ENCODE results near the gene SLC7A6. TPM values are rescaled to one million over a fixed set of nuclear protein-coding genes. Genes with fewer than 3 reads are reported as not detected.

The SLC7A6 gene
- polyA plus RNA-seq, 1 experiment, result 51.2 TPM

- DNase-seq (ENCODE audit: low read depth), result no peak
- ChIA-PET CTCF (interaction anchor here (0.7 to 2.4 kb wide), 11 partner anchors 9 to 52 kb away, joined by 3 to 22 read pairs (median 4); partner anchors contain the start of gene SLC7A6), POLR2A (interaction anchor here (0.6 to 1.0 kb wide), 3 partner anchors 47 to 190 kb away, joined by 3 to 10 read pairs (median 4); partner anchors contain the start of gene SLC7A6)
Observed at GRCh38 chr16:68310774-68311511, 46.6 kb downstream of the SLC7A6 start, which contains the start of the genes PRMT7 and SLC7A6OS. PRMT7 (plus strand) TSS chr16:68311019; CDS start chr16:68315980, 4,961 bp downstream. SLC7A6OS (minus strand) TSS chr16:68310946; CDS start chr16:68310926, 20 bp downstream.

GRCh38 chr16:68313116-68313515, 48.8 kb downstream of the SLC7A6 start:
- no peaks in the 10 kb centered on the region for H3K27me3 ChIP-seq (ENCODE audit: control insufficient read depth, insufficient read depth, low read length)
- no peak for DNase-seq (ENCODE audit: low read depth)
- POLR2A ChIA-PET, result no interaction called here
- no peak overlapping the region for H3K4me3 ChIP-seq (ENCODE audit: low read depth, low read length)
- CTCF ChIA-PET, result no interaction called here
- peaks cover 7% of the 10 kb centered on the region for H3K36me3 ChIP-seq (ENCODE audit: control insufficient read depth, insufficient read depth, low read length)
- TF ChIP-seq CTCF (IDR thresholded peaks at IDR 0.05; ENCODE audit: insufficient read depth, low read depth, low read length), result no peak

More at GRCh38 chr16:68310774-68311511, 46.6 kb downstream of the SLC7A6 start, which contains the start of the genes PRMT7 and SLC7A6OS:
- peak; percentile 32 for TF ChIP-seq CTCF (IDR thresholded peaks at IDR 0.05; ENCODE audit: insufficient read depth, low read depth, low read length)
- no peaks in the 10 kb centered on the region for H3K27me3 ChIP-seq (ENCODE audit: control insufficient read depth, insufficient read depth, low read length)
- peak within 1 kb of the TSS; percentile 98 for H3K4me3 ChIP-seq (ENCODE audit: low read depth, low read length)
- peaks cover 4% of the 10 kb centered on the region for H3K36me3 ChIP-seq (ENCODE audit: control insufficient read depth, insufficient read depth, low read length)

GRCh38 chr16:68319185-68319908, 55.0 kb downstream of the SLC7A6 start:
- ChIA-PET POLR2A (no interaction called here), CTCF (interaction anchor here (0.9 to 13.5 kb wide), 3 partner anchors 9 to 61 kb away, joined by 4 to 310 read pairs (median 4); partner anchors contain the start of genes PRMT7, SLC7A6 and SLC7A6OS)
- H3K27me3 ChIP-seq (ENCODE audit: control insufficient read depth, insufficient read depth, low read length), result no peaks in the 10 kb centered on the region
- TF ChIP-seq CTCF (IDR thresholded peaks at IDR 0.05; ENCODE audit: insufficient read depth, low read depth, low read length), result no peak
- DNase-seq (ENCODE audit: low read depth), result no peak
- H3K4me3 ChIP-seq (ENCODE audit: low read depth, low read length), result no peak overlapping the region
- peaks cover 11% of the 10 kb centered on the region for H3K36me3 ChIP-seq (ENCODE audit: control insufficient read depth, insufficient read depth, low read length)

GRCh38 chr16:68324336-68324735, 60.0 kb downstream of the SLC7A6 start:
- peaks cover 6% of the 10 kb centered on the region for H3K36me3 ChIP-seq (ENCODE audit: control insufficient read depth, insufficient read depth, low read length)
- TF ChIP-seq CTCF (IDR thresholded peaks at IDR 0.05; ENCODE audit: insufficient read depth, low read depth, low read length), result no peak
- DNase-seq (ENCODE audit: low read depth), result no peak
- ChIA-PET POLR2A (interaction anchor here (0.6 kb wide), 1 partner anchor 9 kb away, joined by 3 read pairs; no protein-coding TSS in a partner anchor), CTCF (interaction anchor here (1.4 to 13.5 kb wide), 2 partner anchors 13 to 66 kb away, joined by 4 to 310 read pairs; partner anchors contain the start of genes PRMT7, SLC7A6 and SLC7A6OS)
- no peak overlapping the region for H3K4me3 ChIP-seq (ENCODE audit: low read depth, low read length)
- no peaks in the 10 kb centered on the region for H3K27me3 ChIP-seq (ENCODE audit: control insufficient read depth, insufficient read depth, low read length)
